Small intestine (tissue), 7 donors: ENCODE measurements around the gene PLXDC2. TPM values are rescaled to one million over a fixed set of nuclear protein-coding genes. Genes with fewer than 3 reads are reported as not detected.

ENCODE experiments used
- DNase-seq, 2 donors: peaks; one replicate each; pipeline versions ENCODE4 v3.0.0 to v3.0.0-alpha.2; 2013
- FAIRE-seq: peaks from 2 replicates; lab custom pipeline; 2012; peaks lifted over from hg19 to GRCh38; lab: Jason Lieb, UNC
- H3K27ac ChIP-seq, 3 donors: one replicate each; pipeline ENCODE4 v1.5.1; 2013; ENCODE audit warnings: low read length in 2 of 3, mild to moderate bottlenecking in 2 of 3, control low read depth in 1 of 3, inconsistent platforms in 1 of 3, low read depth in 1 of 3, moderate library complexity in 1 of 3
- H3K27me3 ChIP-seq, 3 donors: one replicate each; pipeline ENCODE4 v1.6.1; 2013; ENCODE audit warnings: low read length in 3 of 3, inconsistent platforms in 1 of 3; ENCODE audit not compliant: control insufficient read depth in 3 of 3, insufficient read depth in 3 of 3
- H3K36me3 ChIP-seq, 3 donors: one replicate each; pipeline ENCODE4 v1.6.1; 2013; ENCODE audit warnings: low read length in 3 of 3, inconsistent platforms in 1 of 3, low read depth in 1 of 3, mild to moderate bottlenecking in 1 of 3, moderate library complexity in 1 of 3; ENCODE audit not compliant: control insufficient read depth in 3 of 3, insufficient read depth in 2 of 3
- H3K4me1 ChIP-seq, 3 donors: one replicate each; pipeline ENCODE4 v1.6.1; 2013; ENCODE audit warnings: low read length in 2 of 3, inconsistent platforms in 1 of 3, low read depth in 1 of 3, mild to moderate bottlenecking in 1 of 3, moderate library complexity in 1 of 3; ENCODE audit not compliant: control insufficient read depth in 3 of 3, insufficient read depth in 2 of 3
- H3K4me3 ChIP-seq, 3 donors: one replicate each; pipeline ENCODE4 v1.5.1; 2013; ENCODE audit warnings: low read length in 3 of 3, control low read depth in 1 of 3, inconsistent platforms in 1 of 3, low read depth in 1 of 3, mild to moderate bottlenecking in 1 of 3, moderate library complexity in 1 of 3
- H3K9me3 ChIP-seq, 2 donors: one replicate each; pipeline ENCODE4 v1.6.1; 2013; ENCODE audit warnings: low read depth in 1 of 2, low read length in 1 of 2; ENCODE audit not compliant: control insufficient read depth in 2 of 2, insufficient read depth in 1 of 2
- WGBS, 3 donors: extraction: QIAGEN DNeasy Blood & Tissue Kit; methylation state at CpG; one replicate each; pipeline ENCODE4 v1.1.7; 2013; 5-methylcytosine and 5-hydroxymethylcytosine counted together
- polyA plus RNA-seq, 4 donors: library from polyadenylated mRNA; stranded (reverse) in 3 of 4; unstranded in 1 of 4; fragments of 200-250 nt in 3 of 4; fragments of 120-200 nt in 1 of 4; gene quantifications; one replicate each; pipeline versions ENCODE4 v1.2.1 to v1.2.3, GENCODE V29; 2013
- donor health status: healthy with polysubstance abuse.
- donor health status: control.
- donor health status: control.
- donor health status: Bipolar disorder and iron deficiency.
- donor health status: healthy.

PLXDC2 gene
- polyA plus RNA-seq, 4 donors = 0.81 to 18.3 (median 3.4) TPM

GRCh38 chr10:20002657-20003056, 186.4 kb downstream of the PLXDC2 start:
- Histone ChIP-seq H3K27me3 (no peaks in the 10 kb centered on the region), H3K4me1 (peaks cover 0 to 3% (median 0%) of the 10 kb centered on the region in 3 donors), H3K4me3 (no peak overlapping the region), H3K9me3 (no peaks in the 10 kb centered on the region), H3K36me3 (peaks cover 0 to 19% (median 0%) of the 10 kb centered on the region in 3 donors), H3K27ac (no peak overlapping the region)
- FAIRE-seq (no peak), DNase-seq (no peak)
- WGBS, 3 donors = 77 to 94% (median 93%) methylated on average over 3 of the region's 3 CpGs

GRCh38 chr10:20004087-20004523, 187.9 kb downstream of the PLXDC2 start:
- Histone ChIP-seq H3K9me3 (no peaks in the 10 kb centered on the region), H3K27me3 (no peaks in the 10 kb centered on the region), H3K27ac (peak overlapping the region in 1 of 3 donors; percentile 84), H3K4me3 (no peak overlapping the region), H3K4me1 (peaks cover 0 to 3% (median 0%) of the 10 kb centered on the region in 3 donors), H3K36me3 (peaks cover 0 to 21% (median 0%) of the 10 kb centered on the region in 3 donors)
- DNase-seq = no peak
- no peak for FAIRE-seq
- WGBS, 3 donors = 66 to 75% (median 71%) methylated on average over 3 of the region's 3 CpGs

GRCh38 chr10:20005638-20006037, 189.4 kb downstream of the PLXDC2 start:
- H3K27ac ChIP-seq = peak overlapping the region in 1 of 3 donors; percentile 47
- H3K36me3 ChIP-seq = peaks cover 0 to 21% (median 0%) of the 10 kb centered on the region in 3 donors
- 86 to 94% (median 91%) methylated on average over 8 of the region's 8 CpGs for WGBS, 3 donors
- H3K4me3 ChIP-seq = no peak overlapping the region
- no peaks in the 10 kb centered on the region for H3K4me1 ChIP-seq
- DNase-seq (no peak), FAIRE-seq (no peak)
- H3K27me3 ChIP-seq = no peaks in the 10 kb centered on the region
- H3K9me3 ChIP-seq = no peaks in the 10 kb centered on the region

- no peaks in the 10 kb centered on the region for H3K27me3 ChIP-seq
- FAIRE-seq (no peak), DNase-seq (no peak)
- H3K4me3 ChIP-seq = no peak overlapping the region
- no peak overlapping the region for H3K27ac ChIP-seq
- no peaks in the 10 kb centered on the region for H3K9me3 ChIP-seq
- no peaks in the 10 kb centered on the region for H3K4me1 ChIP-seq
- peaks cover 0 to 21% (median 0%) of the 10 kb centered on the region in 3 donors for H3K36me3 ChIP-seq
- 58 to 72% (median 59%) methylated on average over 4 of the region's 4 CpGs for WGBS, 3 donors
These were observed 190.1 kb downstream of the PLXDC2 start for GRCh38 chr10:20006169-20006870.

- Histone ChIP-seq H3K4me1 (no peaks in the 10 kb centered on the region), H3K9me3 (no peaks in the 10 kb centered on the region), H3K36me3 (peaks cover 0 to 14% (median under 1%) of the 10 kb centered on the region in 3 donors), H3K27ac (no peak overlapping the region), H3K4me3 (no peak overlapping the region), H3K27me3 (no peaks in the 10 kb centered on the region)
- DNase-seq (no peak), FAIRE-seq (no peak)
- 94 to 99% (median 97%) methylated on average over 1 of the region's 1 CpG for WGBS, 3 donors
These were observed 191.2 kb downstream of the PLXDC2 start for GRCh38 chr10:20007426-20007825.

GRCh38 chr10:20013991-20014750, 197.9 kb downstream of the PLXDC2 start:
- Histone ChIP-seq H3K27ac (no peak overlapping the region), H3K4me1 (no peaks in the 10 kb centered on the region), H3K9me3 (no peaks in the 10 kb centered on the region), H3K36me3 (peaks cover 0 to 2% (median 0%) of the 10 kb centered on the region in 3 donors), H3K27me3 (no peaks in the 10 kb centered on the region), H3K4me3 (no peak overlapping the region)
- FAIRE-seq (no peak), DNase-seq (no peak)
- WGBS, 3 donors = 88 to 95% (median 92%) methylated on average over 2 of the region's 2 CpGs

GRCh38 chr10:20017961-20018360, 201.7 kb downstream of the PLXDC2 start:
- no peaks in the 10 kb centered on the region for H3K9me3 ChIP-seq
- no peaks in the 10 kb centered on the region for H3K36me3 ChIP-seq
- H3K4me3 ChIP-seq = no peak overlapping the region
- no peaks in the 10 kb centered on the region for H3K27me3 ChIP-seq
- no peak for FAIRE-seq
- 98 to 100% (median 100%) methylated on average over 2 of the region's 2 CpGs for WGBS, 3 donors
- no peak for DNase-seq
- H3K4me1 ChIP-seq = no peaks in the 10 kb centered on the region
- H3K27ac ChIP-seq = no peak overlapping the region

- Histone ChIP-seq H3K27ac (no peak overlapping the region), H3K4me3 (no peak overlapping the region), H3K36me3 (no peaks in the 10 kb centered on the region), H3K9me3 (peaks cover 0 to 5% of the 10 kb centered on the region in 2 donors), H3K27me3 (no peaks in the 10 kb centered on the region), H3K4me1 (no peaks in the 10 kb centered on the region)
- FAIRE-seq = no peak
- 60 to 86% (median 79%) methylated on average over 1 of the region's 1 CpG for WGBS, 3 donors
- DNase-seq = no peak
These were observed 204.4 kb downstream of the PLXDC2 start for GRCh38 chr10:20020677-20021076.
